GM21360 (cell line): Measurements from ENCODE around the gene SEC63.
A peak's percentile ranks its signal among the peaks of the same experiment; 100 is the strongest.
"Not testable (repeated sequence)": the region's sequence is repeated elsewhere in the genome, so short reads cannot be mapped to it uniquely, and the experiment has no call there.

Experiments used
- ATAC-seq: cut with Tn5 transposase; IDR thresholded peaks from one replicate; pipeline ENCODE4 v1.9.1; 2021; ENCODE audit warnings: mild to moderate bottlenecking, moderate library complexity; ENCODE audit not compliant: unreplicated experiment

SEC63 gene, protein sequence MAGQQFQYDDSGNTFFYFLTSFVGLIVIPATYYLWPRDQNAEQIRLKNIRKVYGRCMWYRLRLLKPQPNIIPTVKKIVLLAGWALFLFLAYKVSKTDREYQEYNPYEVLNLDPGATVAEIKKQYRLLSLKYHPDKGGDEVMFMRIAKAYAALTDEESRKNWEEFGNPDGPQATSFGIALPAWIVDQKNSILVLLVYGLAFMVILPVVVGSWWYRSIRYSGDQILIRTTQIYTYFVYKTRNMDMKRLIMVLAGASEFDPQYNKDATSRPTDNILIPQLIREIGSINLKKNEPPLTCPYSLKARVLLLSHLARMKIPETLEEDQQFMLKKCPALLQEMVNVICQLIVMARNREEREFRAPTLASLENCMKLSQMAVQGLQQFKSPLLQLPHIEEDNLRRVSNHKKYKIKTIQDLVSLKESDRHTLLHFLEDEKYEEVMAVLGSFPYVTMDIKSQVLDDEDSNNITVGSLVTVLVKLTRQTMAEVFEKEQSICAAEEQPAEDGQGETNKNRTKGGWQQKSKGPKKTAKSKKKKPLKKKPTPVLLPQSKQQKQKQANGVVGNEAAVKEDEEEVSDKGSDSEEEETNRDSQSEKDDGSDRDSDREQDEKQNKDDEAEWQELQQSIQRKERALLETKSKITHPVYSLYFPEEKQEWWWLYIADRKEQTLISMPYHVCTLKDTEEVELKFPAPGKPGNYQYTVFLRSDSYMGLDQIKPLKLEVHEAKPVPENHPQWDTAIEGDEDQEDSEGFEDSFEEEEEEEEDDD

DNA sequence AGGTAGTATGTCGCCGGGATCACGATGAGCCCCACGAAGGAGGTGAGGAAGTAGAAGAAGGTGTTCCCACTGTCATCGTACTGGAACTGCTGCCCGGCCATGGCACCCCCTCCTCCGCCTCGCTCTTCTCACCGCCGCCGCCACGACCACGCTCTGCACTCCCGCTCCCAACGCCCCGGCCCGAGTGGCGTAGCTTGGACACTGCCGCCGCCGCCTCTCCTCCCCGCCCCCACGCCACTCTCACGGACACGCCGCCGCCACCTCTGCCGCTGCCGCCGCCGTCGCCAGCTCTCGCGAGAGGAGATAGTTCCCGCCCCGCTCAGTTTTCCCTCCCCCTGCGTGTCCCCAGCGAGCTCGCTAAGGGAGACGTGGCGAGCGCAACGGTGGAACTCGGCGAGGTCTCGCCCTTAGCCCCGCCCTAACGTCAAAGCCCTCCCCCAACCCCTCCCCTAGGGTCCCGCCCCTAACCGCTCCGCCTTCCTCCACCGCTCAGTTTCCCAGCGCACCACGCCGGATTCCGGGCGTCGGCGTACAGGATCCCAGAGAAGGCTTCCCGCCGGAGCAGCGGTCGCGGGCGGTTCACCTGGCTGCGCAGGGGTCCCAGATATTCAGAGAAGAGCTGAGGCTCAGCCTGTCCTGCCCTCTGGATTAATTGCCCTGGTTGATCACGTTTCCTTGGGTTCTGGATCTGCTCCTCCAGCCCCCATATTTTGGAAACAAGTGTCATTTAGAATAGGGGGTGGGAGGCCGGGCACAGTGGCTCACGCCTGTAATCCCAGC, at the start of gene SEC63:
TSS of gene SEC63 (minus strand) at position 300 of the 780 bp plus-strand sequence. CDS start at position 101, 199 bp downstream.
- peak; percentile 91 for ATAC-seq

DNA sequence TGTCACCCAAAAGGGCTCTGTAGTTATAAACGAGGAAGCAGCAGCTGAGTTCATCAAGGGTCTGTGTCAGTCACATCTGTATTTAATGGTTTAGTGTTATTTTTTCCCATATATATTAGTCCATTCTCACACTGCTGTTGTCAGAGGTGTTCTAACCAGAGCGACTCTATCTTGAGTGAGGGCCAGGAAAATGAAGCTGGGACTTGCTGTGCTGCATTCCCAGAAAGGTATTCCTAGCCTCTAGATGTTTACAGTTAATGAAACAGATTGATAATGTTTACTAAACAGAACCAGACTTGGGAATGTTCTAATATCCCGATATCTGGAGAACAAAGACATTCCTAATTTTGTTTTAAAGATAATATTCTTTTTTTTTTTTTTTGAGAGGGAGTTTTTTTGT, 48.0 kb upstream of the SEC63 start:
- no peak for ATAC-seq

DNA sequence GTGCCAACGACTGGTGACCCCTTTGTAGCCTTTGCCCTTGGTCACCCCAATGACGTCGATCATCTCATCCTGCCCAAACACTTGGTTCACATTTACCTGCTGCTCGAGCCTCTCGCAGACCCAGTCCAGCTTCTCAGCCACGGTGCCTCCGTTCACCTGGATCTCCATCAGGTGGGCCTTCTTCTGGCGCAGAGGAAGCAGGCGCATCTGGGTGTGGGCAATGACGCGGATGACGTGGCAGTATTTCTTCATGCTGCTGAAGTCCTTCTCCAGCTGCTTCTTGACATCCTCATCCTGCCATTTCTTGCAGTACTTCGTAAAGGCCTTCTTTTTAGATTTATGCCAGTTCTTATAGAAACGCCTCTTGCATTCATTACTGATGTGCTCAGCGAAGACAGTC, 46.9 kb upstream of the SEC63 start:
- no peak for ATAC-seq

DNA sequence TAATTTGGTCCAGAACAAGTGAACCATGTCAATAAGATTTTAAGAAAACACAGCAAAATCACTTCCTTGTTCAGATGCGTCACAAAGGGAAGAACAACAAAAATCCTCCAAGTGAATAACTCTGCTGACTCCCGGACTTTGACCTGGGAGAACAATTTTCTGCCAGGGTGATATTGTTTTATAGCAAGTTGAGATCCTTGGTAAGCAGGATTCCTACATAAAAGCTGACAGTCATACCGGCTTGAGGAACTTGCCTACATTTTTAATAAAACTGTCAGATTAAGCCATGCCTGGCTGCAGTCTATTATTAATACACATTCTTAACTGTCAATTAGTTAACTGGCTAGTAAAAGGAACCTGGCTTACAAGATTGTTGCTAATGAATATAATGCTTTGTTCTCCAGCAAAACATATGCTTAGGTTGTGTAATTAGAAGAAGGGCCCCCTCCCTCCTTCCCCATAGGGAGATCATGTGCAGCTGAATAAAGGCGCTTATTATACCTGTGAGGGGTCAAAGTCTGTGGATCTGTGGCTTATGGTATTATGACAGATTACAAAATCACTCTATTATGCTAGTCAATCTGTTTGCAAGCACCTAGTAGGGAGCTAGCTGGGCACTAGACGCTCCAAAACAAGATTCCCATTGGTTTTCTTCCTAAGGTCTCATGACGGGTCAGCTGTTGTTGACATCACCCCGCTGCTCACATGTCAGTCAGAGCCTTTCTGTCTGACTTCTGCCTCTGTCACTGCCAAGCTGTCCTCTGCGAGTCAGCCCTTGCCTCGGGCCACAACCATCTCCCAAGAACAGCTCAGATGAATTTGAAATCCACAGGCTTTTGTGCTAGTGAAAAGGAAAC, 44.6 kb upstream of the SEC63 start:
- no peak for ATAC-seq

DNA sequence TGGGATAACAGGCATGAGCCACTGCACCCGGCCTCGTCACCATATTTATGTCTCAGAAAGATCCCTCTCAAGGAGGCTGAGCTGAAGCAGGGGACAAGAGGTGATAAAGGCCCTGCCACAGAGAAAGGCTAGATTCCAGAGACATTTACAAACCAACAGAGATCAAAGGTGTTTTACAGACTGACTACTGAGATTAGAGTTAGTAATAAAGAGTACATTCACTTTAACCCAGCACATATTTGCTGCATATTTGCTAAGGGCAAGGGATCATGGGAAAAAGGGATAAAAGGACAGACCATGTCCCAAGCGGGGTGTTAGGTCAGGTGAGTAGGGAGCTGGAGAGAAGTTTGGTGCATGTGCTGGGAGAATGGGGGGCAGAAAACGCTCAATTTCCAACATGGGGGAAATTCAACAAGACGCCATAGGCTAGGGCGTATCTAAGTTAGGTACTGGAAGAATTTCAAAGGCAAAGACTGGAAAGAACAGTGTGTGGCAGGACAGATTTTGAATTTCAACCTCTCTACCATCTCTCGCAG, 43.8 kb upstream of the SEC63 start:
- no peak for ATAC-seq

DNA sequence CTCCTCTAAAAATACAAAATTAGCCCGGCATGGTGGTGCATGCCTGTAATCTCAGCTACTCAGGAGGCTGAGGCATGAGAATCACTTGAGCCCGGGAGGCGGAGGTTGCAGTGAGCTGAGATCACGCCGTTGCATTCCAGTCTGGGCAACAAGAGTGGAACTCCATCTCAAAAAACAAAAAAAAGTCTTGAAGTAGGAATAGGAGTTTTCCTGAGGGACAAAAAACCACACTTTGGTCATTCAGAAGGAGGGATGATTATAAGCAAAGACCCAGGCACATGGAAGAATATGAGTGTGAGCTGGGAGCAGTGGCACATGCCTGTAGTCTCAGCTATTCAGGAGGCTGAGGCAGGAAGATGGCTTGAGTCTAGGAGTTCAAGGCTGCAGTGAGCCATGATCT, 42.3 kb upstream of the SEC63 start:
- not testable (repeated sequence) for ATAC-seq

DNA sequence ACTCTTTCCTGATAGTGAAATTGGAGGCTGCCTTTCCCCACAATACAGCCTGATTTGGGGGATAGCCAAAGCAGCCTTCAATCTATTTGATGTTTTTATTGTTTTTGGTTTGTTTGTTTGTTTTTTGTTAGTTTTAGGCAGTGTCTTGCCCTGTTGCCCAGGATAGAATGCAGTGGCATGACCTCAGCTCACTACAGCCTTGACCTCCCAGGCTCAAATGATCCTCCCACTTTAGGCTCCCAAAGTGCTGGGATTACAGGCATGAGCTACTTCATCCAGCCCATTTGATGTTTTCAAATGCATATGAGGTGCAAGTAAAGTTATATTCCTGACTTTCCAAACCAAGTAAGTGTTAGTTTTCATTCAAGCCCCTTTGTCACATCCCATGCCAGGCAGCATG, 41.3 kb upstream of the SEC63 start:
- ATAC-seq, result no peak

DNA sequence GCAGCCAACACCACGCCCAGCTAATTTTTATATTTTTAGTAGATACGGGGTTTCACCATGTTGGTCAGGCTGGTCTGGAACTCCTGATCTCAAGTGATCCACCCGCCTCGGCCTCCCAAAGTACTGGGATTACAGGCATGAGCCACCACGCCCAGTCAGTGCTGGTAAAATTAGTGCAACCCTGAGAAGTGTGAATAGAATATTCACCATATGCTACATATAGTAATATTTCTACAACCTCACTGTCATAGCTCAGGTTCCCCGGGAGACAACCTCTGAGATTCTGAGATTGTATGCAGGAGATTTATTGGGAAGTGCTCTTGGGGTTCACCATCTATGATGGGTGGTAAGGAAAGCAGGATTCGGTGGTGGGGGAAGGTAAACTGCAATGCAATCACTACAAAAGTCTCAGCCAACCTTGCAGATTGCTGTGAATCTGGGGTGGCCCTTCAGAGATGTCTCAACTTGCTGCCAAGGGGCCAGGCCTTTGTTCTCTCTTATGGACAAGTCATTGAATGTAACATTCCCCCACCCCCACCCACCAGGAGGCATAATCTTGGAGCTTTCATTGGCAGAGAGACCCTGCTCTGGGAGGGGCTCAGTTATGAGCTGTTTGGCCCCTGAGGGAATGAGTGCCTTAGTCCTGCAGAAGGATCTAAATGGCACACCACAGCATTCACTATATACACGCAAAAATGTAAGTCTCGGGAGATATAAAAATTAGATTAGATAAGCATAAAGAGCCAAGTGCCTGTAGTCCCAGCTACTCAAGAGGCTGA, 34.0 kb upstream of the SEC63 start:
- no peak for ATAC-seq

DNA sequence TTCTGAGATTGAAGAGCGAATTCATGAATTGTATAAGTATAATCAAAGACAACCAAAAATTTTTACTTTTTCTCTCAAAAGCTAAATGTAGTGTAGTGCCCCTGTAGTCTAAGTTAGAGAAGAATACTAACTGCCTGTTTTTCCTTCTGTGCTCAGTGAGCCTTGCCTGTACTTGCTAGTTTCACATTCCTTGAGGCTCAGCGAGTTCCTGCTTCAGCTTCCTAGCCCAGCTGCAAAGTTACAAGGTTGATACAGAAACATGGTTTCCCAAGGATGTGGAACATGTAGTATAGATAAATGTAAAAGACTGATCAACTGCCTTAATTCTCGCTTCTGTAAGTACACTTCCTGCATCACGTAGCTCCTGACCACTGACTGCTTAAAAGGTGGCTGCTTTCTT, 33.1 kb upstream of the SEC63 start:
- ATAC-seq, result no peak

DNA sequence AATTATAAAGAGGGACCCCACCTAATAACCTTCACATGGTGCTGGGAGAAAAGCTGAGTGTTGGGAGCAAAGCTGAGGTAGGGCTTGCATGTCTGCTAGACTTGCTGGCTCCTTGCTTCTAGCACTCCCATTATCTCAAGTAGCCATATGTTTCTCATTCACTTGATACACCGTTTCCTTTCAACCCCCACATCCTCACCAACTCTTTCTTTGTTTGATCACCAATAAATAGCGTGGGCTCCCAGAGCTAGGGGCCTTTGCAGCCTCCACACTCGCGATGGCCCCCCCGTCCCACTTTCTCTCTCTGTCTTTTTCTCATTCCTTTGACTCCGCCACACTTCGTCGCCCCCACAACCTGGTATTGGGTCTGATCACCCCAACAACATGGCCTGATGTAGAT, 32.6 kb upstream of the SEC63 start:
- ATAC-seq, result not testable (repeated sequence)

DNA sequence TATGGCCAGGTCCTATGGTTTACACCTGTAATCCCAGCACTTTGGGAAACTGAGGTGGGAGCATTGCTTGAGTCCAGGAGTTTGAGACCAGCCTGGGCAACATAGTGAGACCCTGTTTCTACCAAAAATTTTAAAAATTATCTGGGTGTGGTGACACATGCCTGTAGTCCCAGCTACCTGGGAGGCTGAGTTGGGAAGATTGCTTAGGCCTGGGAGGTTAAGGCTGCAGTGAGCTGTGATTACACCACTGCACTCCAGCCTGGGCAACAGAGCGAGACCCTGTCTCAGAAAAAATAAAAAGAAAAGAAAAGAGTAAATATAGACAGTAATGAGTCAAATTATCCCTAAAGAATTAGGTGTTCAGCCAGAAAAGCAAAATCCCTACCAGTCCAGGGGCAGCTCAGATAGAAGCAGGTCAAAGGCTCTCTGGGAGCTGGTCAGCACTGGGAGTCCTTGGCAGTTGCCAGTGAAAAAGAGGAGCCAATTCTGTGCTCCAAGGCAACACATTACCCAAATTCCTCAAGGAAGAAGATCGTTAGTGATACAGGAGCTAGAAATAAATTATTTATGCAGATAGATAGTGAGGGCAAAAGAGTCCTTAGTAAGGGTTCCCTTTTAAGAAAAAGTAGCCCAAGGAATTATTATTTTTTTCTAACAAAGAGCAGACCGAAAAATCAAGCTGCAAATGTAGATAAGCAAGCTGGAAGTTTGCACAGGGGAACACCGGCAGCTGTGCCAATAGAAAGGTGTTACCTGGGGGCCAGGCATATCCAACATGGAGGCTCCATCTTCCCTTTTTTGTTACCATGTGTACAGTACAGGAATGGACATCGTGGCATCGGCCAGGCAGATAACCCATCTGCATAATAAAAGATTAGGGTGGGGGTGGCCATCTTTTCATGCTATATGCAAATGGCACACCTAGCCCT, 31.4 kb upstream of the SEC63 start:
- no peak for ATAC-seq

DNA sequence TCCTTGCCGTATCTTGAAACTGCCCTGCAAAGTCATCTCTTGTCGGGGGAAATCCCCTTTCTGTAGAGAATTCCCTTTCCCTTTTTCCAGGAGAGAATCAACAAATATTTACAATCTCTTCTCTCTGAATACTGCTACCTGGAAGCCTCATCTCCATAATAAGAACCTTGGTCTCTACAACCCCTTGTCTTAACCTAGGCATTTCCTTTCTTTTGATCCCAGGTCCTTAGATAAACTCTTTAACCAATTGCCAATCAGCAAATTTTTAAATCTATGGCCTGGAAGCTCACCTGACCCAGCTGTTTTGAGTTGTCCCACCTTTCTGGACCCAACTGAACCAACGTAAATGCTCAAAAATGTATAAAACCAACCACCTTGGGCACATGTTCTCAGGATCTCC, 30.6 kb upstream of the SEC63 start:
- ATAC-seq, result no peak

DNA sequence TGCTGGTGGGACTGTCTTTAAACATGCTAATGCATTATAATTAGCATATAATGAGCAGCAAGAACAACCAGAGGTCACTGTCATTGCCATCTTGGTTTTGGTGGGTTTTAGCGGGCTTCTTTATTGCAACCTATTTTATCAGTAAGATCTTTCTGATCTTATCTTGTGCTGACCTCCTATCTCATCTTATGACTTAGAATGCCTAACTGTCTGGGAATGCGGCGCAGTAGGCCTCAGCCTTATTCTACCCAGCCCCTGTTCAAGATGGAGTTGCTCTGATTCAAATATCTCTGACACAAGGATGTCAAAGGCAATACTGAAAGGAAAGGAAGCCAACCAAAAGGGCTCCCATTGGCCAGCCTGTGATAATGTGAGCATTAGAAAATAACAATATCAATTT, 29.8 kb upstream of the SEC63 start:
- no peak for ATAC-seq

DNA sequence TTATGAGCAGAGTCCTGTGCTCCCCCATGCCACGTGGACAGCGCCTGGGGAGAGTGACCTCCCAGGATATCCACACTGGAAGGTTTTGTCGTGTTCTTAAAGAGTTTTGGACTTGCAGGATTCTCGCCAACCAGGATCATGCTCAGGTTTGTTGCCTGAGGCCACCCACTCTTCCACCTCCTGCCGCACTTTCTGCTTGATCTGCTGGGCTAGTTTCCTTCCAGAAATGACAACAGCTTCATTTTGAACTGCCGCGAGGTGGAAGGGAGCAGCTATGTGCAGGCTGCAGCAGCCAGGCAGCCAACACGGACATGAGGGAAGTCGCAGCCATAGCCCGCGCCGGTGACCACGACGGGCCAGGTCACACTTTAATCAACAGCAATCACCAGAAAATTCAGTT, 27.7 kb upstream of the SEC63 start:
- ATAC-seq, result no peak

DNA sequence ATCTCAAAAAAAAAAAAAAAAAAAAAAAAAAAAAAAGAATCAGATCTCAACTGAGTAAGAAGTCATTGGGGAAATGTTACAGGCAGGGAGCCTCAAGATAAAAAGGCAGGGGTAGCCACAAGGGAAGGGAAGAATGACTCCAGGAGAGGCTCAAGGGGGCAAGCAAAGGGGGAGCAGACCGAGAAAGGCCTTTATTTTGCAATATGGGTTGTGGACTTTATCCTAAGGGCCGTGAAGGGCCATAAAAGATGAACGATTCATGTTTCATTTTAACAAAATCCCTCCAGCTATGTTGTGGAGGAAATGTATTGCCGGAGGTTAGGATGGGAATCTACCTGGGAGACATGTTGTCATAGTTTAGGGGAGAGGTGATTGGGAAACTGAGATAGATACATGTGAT, 25.8 kb upstream of the SEC63 start:
- ATAC-seq, result no peak

DNA sequence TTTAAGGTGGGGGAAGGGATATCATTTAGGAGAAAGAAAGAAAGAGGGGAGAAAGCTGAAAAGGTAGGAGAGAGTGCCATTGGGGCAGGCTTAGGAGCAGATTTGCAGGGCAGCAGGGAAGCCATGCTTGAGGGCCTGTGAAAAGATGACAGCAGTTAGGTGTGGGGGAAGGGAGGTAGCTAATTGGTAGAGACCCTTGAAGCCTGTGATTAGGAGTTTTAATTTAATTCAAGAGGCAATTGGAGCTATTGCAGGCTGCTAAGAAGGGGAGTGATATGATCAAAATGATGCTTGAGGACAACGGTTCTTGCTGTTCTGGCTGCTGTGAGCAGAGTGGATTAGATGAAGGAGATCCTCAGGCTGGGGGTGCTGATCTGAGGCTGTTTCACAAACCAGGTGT, 24.5 kb upstream of the SEC63 start:
- no peak for ATAC-seq

DNA sequence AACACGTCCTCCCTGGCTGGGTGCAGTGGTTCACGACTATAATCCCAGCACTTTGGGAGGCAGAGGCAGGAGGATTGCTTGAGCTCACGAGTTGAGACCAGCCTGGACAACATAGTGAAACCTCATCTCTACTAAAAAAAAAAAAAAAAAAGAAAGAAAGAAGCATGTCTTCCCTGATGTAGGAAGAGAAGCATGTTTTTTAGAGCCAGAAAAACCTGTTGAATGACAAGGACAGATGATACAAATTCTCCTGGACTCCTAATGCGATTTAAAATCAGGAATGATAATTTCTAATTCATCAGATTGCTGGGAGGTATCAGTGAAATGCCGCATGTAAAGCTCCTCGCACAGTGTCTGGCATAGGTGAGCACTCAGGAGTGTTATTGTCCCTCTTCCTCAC, 23.7 kb upstream of the SEC63 start:
- no peak for ATAC-seq

DNA sequence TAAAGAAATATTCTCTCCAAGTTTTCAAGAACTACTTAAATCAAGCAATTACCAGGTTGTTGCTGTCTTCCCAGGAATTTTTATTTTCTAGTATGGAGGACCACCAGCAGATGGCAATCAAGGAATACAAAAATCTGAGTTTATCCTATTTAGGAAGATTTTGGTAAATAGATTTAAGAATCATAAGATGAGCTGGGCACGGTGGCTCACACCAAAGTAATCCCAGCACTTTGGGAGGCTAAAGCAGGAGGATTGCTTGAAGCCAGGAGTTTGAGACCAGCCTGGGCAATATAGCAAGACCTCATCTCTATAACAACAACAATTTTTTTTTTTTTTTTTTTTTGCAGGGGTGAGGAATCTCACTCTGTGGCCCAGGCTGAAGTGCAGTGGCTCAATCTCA, 19.3 kb upstream of the SEC63 start:
- ATAC-seq, result no peak
